Measurements from ENCODE around the gene PYHIN1.
A peak's percentile ranks its signal among the peaks of the same experiment; 100 is the strongest.

PYHIN1 gene

DNA sequence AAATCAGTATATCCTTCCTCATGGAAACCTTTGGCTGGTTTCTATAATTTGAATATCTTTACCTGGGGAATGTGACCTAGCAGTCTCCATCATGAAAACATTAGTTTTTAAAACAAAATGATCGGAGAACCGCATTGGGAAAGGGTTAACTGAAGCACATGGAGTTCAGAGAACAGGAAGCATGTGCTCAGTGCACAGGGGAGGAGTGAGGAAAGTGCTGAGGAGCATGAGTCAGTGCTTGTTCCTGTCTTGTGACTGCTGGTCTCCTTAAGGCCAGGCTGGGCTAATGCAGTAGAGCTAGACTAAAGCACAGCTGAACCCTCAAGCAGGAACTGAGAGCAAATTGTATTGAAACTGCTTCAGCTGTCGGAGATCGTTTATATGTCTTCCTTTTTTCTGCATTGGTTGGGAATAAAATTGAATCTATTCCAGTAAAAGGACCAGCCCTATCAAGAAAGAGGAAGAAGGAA is 84.1 kb downstream of the PYHIN1 start:
- peak; percentile 45 for DNase-seq

DNA sequence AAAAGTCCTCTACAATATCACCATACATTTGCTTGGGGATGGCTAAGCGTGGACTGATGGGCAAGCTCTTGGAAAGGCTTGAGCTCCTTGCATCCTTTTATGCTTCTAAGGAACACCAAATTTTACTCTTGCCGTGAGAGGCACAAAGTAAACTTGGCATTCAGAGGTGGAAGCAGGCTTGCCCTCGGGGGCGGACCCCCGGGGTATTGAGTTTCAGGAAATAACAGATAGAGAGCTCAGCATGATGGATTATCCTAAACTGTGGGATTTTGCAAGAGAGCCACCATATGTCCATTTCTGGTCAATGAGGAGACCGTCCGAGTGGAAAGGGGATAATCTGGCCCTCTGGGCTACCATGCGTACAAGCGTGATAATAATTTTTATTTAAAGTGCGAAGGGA is 92.4 kb downstream of the PYHIN1 start:
- DNase-seq, result no peak

DNA sequence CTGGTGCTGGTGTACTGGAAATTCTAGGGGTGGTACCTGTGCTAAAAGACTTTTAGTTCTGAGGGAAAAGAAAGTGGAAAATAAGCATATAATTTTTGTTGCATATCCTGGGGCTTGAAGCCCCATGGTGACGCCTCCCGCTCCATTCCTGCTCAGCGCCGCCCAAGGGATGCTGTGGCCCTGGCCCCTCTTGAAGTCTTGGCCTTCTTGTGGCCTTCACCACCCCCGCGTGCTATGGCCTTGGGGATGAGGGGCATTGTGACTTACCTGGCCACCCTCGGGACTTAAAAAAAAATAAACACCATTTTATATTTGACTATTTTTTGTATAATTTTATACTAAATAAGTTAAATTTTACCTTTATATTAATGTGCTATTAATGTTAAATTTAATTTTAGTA is 93.7 kb downstream of the PYHIN1 start:
- DNase-seq, result no peak
